OCI-LY1 (cell line): ENCODE data around the gene EIF4ENIF1.

Source experiments
- CTCF ChIP-seq: fragments of 200-600 bp; sonication (generic), shearing (Covaris generic); IDR thresholded peaks from 2 replicates; pipeline ENCODE4 v1.5.1; 2017; ENCODE audit warnings: mild to moderate bottlenecking, antibody characterized with exemption, low read length, moderate library complexity, mixed read lengths
- EZH2 ChIP-seq: fragments of 200-600 bp; sonication (generic), shearing (Covaris generic); IDR thresholded peaks from 2 replicates; pipeline ENCODE4 v1.8.0; 2017; ENCODE audit warnings: borderline replicate concordance, mixed run types, mild to moderate bottlenecking, antibody characterized with exemption, low read length, moderate library complexity, mixed read lengths

DNA sequence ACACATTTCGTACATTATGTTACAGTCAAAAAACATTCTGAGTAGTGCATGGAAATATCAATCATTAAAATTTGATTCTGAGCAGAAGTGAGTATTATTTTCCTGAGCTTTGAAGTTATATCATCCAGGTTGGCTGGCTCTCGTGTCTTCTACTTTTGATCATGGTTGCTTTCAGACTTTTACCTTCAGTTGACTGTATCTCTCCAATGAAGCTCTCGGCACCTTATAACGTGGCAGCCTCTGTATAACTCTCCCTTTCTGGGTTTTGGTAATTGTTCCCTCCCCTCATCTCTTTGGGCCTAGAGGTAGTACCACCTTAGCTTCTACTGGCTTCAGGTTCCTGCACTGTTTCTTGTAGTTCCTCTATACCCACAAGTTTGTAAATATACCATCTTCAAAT is 18.9 kb upstream of the EIF4ENIF1 start:
- no peak for TF ChIP-seq CTCF
- no peak for TF ChIP-seq EZH2
